ENCODE results near the gene PLCB1.
"Not testable (repeated sequence)": the region's sequence is repeated elsewhere in the genome, so short reads cannot be mapped to it uniquely, and the experiment has no call there.

PLCB1 gene

GRCh38 chr20:8786383-8786782, 654.3 kb downstream of the PLCB1 start:
- DNase-seq (ENCODE audit: low read depth) = no peak

- DNase-seq (ENCODE audit: low read depth) = no peak
These were observed 655.0 kb downstream of the PLCB1 start for GRCh38 chr20:8787090-8787489.

- DNase-seq (ENCODE audit: low read depth) = no peak
These were observed 656.2 kb downstream of the PLCB1 start for GRCh38 chr20:8788275-8788674.

DNA sequence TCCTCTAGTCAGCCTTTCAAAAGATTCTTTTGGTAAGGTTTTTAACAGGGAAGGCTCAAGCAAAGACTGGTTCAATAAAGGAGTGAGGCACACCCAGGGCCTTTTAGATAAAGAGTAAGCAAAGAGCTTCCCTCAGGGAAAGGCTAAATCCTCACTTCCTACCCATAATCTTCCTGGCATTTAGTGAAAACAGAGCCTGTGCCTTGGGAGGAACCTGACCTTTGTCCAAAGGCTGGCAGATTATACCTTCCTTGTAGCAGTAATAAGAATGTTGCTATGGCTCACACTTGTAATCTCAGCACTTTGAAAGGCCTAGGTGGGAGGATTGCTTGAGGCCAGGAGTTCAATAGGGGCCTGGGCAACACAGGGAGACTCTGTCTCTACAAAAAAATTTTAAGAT, 656.8 kb downstream of the PLCB1 start:
- DNase-seq (ENCODE audit: low read depth) = no peak

GRCh38 chr20:8790442-8791074, 658.5 kb downstream of the PLCB1 start:
- DNase-seq (ENCODE audit: low read depth) = peak; percentile 64

DNA sequence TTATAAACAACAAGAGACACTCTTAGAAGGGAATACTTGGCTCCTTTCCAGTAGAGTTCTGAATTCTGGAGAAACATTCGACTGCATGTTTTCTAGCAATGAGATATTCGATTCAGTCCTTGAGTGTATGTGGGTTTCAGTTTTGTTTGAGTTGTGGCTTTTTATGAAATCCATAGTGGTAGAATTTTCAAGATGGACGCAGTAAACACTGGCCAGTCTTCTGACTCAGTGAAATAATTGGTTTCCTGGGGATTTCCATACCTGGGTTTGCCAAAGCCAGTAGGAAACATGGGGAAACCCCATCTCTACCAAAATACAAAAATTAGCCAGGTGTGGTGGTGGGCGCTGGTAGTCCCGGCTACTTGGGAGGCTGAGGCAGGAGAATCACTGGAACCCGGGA, 663.3 kb downstream of the PLCB1 start:
- no peak for DNase-seq (ENCODE audit: low read depth)

- DNase-seq (ENCODE audit: low read depth) = no peak
These were observed 664.1 kb downstream of the PLCB1 start for GRCh38 chr20:8796088-8796660.

DNA sequence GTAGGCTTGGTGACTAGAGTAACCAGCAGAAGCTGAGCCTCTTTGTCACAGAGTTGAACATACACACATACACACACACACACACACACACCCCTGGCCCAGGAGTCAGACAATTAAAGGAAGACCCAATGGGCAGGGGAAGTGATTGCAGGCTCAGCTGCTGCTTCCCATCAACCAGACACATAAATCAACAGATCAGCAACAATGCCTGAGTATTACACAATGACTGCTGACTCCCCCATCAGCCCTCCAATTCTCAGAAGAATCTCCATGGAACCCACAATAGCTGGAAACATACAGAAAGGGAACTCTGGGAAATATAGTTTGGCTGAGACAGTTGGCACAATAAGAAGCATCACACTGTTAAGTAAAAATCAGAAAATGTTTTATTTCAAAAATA, 666.4 kb downstream of the PLCB1 start:
- peak; percentile 58 for DNase-seq (ENCODE audit: low read depth)

GRCh38 chr20:8800089-8800488, 668.0 kb downstream of the PLCB1 start:
- no peak for DNase-seq (ENCODE audit: low read depth)

- no peak for DNase-seq (ENCODE audit: low read depth)
These were observed 669.6 kb downstream of the PLCB1 start for GRCh38 chr20:8801686-8802085.

DNA sequence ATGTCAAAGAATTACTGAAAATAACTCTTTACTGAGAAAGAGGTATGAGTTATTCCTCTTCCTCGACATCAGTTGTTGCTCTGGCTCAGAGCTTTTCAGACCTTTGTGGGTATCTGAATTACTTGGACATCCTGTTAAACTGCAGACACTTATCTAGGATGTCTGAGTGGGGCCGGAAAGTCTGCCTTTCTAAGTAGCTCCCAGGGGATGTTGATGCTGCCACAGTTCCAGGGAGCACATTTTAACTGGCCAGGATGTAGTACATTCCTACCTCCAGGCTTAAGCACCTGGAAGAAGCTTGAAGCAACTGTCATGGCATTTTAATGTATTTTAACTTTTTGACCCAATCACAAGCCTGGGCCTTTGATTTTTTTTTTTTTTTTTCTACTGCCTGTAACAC, 671.0 kb downstream of the PLCB1 start:
- no peak for DNase-seq (ENCODE audit: low read depth)

GRCh38 chr20:8803941-8804340, 671.9 kb downstream of the PLCB1 start:
- DNase-seq (ENCODE audit: low read depth) = no peak

DNA sequence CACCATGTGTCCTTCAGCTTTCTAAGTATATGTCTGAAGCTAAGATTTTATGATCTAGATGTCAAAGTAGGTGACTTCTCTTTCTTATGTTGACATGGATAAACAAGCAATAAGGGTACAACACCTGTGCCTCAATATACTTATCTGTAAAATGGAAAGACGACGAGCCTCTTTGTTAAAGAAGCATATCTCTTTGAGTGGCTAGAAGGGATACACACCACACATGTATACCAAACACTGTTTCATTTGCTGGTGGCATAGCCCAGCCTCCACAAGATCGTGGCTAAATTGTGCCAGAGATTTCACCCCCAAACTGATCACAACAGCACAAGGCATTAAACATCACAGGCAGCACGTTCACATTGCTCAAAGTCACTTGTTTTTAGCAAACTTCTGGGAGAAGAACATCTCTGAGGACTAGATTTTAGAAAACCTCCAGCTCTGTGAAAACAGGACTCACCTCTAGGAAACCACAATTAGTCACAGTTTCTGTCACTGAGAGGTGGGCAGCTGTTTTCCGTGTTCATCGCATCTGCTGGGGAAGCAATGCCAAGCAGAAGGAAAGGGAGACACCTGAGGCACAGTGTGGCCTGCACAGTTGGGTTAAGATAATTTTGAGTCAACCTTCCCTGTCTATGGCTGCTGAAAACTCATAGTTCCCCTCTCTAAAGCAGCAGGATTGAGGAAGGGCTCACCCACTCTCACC, 673.8 kb downstream of the PLCB1 start:
- no peak for DNase-seq (ENCODE audit: low read depth)

DNA sequence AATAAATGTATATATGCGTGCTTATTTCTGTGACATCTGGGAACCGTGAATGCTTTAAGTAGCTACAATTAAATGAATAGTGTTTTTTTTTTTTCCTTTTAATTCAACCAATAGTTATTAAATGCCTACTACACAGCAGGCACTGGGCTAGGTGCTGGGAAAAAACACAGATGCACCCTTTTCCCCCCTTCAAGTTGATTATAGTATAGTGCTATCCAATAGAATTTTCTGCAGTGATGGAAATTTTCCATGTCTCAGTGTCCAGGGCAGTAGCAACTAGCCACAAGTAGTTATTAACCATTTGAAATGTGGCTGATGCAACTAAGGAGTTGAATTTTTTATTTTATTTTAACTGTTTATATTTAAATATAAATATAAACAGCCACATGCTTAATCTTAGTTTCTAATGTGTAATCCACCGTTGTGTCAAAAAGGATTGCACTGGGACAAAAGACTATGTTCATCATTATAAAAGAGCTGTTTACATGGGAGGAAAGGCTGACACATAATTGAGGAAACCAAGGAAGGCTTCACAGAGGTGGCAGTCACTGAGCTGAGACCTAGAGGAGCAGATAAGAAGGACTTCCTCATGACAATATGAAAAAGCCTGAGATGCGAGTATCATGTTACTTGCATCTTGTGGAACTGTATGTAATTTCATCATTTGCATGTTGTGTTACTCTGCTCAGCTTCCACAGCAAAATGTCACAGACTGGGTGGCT, 675.6 kb downstream of the PLCB1 start:
- DNase-seq (ENCODE audit: low read depth) = no peak

DNA sequence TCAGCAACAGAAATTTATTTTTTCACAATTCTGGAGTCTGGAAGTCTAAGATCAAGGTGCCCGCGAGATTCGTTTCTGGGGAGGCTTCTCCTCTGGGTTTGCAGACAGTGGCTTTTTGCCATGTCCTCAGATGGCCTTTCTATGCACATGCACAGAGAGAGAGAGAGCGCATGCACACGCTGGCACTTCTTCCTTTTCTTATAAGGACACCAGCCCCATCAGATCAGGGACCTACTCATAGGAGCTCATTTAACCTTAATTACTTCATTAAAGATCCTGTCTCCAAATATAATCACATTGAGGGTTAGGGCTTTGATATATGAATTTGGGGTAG, 676.1 kb downstream of the PLCB1 start:
- peak; percentile 19 for DNase-seq (ENCODE audit: low read depth)

GRCh38 chr20:8809107-8809953, 677.3 kb downstream of the PLCB1 start:
- no peak for DNase-seq (ENCODE audit: low read depth)

- DNase-seq (ENCODE audit: low read depth) = peak; percentile 57
These were observed 679.9 kb downstream of the PLCB1 start for GRCh38 chr20:8811801-8812594.

DNA sequence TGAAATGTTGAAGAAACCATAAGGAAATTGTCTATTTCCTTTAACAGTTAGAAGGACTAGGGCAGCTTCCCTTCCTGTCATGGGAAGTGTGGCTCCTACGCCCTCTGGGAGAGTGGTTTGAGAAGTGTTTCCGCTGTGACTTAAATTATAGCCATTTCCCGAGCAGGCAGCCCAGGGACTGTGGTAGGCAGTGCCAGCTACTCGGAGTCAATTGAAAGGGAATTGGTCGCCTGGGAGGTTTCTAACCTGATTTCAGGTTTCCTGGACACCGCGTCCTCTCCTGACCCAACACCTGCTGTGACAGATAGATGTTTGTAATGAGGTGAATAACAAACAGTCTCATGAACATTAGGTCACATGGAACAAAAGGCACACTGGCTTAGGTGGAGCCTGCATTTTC, 680.8 kb downstream of the PLCB1 start:
- no peak for DNase-seq (ENCODE audit: low read depth)

GRCh38 chr20:8815208-8815607, 683.1 kb downstream of the PLCB1 start:
- no peak for DNase-seq (ENCODE audit: low read depth)

DNA sequence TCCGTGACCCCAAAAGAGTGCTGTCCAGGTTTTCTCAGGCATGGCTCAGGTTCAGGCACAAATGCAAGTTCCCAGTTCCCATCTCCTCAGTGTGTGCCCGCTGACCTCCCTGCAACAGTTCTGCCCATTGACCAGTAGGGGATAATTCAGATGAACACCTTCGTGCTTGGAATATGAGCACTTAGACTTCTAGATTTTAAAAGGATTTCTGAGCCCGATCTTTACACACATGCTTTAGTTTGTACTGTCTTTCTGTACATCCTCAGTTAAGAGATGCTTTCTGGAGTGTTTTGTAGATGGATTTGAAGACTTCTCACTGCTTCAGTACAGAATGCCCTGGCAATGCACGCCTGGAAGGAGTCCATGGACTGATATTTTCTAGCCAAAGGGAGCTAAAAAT, 697.2 kb downstream of the PLCB1 start:
- no peak for DNase-seq (ENCODE audit: low read depth)

DNA sequence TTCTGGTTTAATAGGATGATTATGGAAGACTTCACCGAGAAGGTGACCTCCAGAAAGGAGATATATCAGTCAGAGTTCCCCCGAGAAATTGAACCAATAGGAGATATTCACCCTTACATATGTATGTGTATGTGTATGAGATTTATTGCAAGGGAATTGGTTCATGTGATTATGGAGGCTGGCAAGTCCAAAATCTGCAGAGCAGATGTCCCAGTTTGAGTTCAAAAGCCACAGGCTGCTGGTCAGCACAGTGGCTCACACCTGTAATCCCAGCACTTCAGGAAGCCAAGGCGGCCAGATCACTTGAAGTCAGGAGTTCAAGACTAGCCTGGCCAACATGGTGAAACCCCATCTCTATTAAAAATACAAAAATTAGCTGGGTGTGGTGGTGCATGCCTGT, 702.2 kb downstream of the PLCB1 start:
- DNase-seq (ENCODE audit: low read depth) = not testable (repeated sequence)
